GM19193 (cell line): Measurements from ENCODE around the gene MGMT.

Experiments used
- POLR2A ChIP-seq: IDR thresholded peaks from 4 replicates; pipeline ENCODE4 v1.6.1; 2011; ENCODE audit not compliant: insufficient read depth, insufficient read length; ENCODE audit errors: extremely low read depth

MGMT gene

DNA sequence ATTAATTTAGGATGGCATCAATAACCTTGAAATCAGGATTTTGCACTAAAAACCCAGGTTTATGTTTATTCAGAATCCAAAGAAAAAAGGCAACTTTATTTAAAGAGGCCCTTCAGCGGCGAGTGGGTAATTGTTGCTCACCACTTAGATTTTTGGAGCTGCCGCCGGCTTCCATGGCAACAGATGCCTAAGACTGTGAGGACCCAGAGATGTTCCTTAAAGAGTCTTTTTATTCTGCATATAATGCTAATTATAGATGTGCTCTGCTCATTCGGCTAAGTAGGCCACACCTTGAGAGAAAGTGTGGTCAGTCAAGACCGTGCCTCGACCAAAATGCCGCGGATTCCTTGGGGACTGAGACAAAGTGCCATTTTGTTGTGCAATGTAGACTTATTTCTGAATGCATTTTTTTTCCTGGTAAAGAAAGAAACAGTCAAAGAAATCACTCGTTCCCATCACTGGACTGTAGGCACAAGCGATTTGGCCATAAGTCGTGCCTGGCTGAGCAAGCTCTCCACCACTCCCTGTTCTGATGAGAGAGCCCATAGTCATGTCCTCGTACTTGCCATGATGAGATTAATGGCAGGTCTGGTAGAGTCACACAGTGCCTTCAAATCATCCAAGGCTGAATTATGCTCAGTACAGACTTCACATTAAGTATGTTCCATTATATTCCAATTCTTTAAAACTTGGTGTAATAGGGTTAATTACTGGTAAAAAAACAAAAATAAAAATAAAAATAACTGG, 21.4 kb upstream of the MGMT start:
- no peak for TF ChIP-seq POLR2A

DNA sequence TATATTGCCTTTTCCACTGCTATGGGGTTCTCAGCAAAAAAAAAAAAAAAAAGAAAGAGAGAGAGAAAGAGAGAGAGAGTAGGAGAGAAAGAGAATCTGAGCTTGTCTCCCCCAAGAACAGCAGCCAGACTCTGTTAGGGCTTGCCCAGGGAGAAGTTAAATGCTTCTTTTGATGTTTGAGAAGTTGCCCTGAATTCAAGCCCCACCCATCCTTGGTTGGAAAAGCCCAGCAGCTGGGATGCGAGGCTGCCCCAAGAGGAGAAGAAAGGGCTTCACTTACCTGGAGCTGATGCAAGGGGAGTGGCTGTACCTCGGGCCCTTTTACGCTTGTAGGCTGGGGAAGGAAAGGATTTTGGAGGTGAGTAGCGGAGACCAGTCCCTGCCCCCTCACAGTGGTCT, 20.9 kb upstream of the MGMT start:
- TF ChIP-seq POLR2A = no peak

DNA sequence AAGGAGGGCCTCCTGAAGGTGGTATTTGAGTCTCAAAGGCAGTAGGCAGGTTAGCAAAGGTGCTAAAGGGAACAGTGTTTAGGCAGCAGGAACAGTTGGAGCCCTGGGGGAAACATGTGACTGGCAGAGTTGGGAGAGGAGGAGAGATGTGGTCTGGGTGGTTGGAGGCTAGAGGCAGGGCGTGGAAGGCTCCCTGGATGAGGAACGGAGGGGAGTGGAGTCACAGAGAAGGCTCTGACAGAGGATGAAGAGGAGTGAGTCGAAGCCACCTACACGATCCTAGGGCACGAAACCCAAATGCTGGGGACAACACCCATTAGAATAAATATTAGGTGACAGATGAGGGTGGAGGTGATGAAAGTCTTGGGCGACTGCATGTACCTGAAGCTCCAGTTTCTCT, 19.6 kb upstream of the MGMT start:
- no peak for TF ChIP-seq POLR2A

DNA sequence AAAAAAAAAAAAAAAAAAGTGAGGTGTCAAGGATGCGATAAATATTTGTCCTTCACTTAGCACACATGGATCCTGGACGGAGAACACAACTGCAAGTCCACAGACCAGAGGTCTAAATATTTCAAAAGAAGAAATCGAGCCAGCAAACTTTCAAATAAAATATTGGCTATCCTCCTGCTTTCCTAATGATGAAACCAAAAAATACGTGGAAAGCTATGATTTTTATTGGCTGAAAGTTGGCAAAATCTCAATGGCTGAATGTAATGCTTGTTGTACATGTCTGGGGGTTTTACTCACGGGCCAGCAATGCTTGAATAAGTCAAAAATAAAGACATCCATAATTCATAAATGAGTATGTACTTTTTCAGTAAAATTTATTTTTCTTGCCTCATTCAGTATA, 19.0 kb upstream of the MGMT start:
- TF ChIP-seq POLR2A = no peak

DNA sequence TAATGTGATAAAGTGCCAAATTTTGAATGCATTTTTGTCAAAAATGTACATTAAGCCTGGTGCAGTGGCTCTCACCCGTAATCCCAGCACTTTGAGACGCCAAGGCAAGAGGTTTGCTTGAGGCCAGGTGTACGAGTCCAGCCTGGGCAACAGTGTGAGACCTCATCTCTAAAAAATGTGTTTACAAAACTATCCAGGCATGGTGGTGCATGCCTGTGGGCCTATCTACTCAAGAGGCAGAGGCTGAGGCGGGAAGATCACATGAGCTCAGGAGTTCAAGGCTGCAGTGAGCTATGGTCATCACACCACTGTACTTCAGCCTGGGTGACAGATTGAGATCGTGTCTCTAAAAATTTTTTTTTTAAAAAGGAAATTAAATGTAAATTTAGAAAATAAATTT, 18.5 kb upstream of the MGMT start:
- TF ChIP-seq POLR2A = no peak

DNA sequence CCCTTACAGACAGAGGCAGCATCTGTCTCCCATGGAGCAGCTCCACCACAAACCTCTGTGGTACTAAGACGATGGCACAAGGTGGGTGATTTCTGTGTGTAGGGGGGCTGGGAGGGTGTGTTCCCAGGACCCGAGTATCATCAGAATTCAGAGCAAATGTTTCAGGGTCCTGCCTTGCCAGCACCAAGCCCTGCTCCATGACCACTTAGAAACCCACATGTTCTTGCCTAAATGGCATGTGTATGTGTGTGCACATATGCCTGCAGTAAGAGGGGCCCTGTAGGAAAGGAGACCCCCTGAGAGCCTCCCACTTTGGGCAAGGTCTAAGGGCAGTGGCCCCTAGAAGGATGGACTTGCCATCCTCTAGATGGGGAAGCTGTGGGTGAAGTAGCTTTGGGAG, 17.1 kb upstream of the MGMT start:
- no peak for TF ChIP-seq POLR2A

DNA sequence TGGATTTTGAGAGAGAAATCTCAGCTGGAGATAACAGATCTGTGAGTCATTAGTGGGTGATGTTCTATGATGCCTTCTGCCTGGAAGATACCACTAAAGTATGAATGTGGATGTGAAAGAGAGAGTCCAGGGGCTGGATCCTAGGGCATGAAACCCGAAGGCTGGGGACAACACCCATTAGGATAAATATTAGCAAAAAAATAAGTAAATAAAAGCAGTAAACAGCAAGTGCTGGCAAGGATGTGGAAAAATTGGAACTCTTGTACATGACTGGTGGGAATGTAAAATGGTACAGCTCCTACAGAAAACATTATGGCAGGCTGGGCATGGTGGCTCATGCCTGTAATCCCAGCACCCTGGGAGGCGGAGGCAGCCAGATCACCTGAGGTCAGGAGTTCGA, 16.6 kb upstream of the MGMT start:
- no peak for TF ChIP-seq POLR2A

DNA sequence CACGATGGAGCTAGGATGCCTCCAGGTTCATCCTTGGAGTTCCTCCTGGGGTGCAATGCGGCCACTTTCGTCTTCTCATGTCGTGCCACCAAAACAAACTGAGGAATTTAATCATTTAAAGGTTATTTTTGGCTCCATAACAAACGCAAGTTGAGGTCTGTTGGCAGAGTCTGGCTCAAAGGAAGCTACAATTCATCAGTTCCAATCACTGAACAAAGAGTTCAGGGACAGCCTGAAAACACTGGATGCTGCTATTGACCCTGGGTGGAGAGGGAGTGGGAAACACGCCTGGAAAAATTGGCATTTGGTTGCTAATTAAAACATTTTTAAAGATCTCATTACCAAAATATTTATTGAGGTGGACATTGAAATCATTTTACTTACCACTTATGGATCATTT, 11.4 kb upstream of the MGMT start:
- TF ChIP-seq POLR2A = no peak

DNA sequence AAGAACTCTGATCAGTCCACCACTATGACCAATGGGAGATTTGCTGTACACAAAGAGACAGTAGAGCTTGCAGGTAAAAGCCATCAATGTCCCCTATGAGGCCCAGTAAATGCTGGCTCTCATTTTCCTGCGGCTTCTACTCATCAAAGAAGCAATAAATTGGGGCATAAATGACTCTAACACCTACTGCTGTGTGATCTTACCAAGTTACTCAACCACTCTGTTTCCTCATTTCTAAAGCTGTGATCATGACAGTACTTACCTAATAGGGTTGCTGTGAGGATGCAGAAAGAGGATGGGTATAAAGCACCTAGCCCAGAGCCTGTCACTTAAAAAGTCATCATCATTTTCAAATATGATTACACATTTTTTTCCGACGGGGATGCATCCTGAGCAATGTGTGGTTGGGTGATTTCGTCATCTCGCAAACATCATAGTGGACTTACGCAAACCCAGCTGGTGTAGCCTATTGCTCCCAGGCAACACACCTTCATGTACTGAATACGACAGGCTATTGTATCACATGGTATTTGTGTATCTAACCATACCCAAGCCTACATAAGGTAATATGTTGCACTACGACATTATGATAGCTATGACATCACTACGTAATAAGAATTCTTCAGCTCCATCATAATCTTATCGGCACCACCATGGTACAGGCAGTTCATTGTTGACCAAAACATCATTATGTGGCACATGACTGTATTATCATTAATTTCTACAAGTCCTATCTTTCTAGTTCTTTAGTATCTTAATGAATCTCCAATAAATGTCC, 7.1 kb upstream of the MGMT start:
- no peak for TF ChIP-seq POLR2A

DNA sequence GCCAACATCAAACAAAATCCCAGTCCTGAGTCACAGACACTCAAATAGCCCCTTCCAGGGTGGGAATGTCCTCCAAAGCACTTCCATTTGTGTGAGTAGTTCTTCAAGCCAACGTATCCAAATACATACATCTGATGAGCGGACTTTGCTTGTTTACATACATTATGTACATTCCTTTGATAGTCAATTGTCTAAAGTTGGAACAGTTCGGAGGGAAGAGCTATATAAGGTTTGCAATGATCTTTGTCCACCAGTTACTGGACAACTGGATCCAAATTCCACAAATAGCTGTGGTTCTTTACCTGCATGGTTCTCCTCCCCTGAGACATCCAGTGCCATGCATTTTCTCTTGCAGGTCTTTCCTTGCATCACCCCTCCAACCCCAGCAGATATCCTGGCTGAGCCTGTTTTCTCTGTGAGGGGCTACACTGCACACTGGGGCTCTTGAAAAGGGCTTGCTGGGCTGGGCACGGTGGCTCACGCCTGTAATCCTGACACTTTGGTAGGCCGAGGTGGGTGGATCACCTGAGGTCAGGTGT, 4.7 kb upstream of the MGMT start:
- no peak for TF ChIP-seq POLR2A

DNA sequence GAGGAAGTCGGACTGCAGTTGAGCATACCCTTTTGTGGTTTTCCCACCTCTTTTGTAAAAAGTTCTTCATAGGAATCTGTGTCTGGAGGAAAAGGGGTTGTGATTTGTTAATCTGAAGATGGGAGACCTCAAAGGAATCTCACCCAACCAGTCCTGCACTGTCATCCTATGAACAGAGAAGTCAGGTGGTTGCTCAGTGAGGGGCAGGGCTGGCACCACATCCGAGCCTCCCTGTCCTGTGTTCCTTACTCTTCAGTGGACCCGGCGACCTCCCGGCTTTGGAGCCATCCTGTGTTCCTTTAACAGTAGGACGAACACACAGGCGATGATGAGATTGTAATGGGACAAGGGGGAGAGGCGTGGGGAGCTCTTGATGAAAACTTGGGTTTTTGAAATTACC, 2.8 kb upstream of the MGMT start:
- TF ChIP-seq POLR2A = no peak

DNA sequence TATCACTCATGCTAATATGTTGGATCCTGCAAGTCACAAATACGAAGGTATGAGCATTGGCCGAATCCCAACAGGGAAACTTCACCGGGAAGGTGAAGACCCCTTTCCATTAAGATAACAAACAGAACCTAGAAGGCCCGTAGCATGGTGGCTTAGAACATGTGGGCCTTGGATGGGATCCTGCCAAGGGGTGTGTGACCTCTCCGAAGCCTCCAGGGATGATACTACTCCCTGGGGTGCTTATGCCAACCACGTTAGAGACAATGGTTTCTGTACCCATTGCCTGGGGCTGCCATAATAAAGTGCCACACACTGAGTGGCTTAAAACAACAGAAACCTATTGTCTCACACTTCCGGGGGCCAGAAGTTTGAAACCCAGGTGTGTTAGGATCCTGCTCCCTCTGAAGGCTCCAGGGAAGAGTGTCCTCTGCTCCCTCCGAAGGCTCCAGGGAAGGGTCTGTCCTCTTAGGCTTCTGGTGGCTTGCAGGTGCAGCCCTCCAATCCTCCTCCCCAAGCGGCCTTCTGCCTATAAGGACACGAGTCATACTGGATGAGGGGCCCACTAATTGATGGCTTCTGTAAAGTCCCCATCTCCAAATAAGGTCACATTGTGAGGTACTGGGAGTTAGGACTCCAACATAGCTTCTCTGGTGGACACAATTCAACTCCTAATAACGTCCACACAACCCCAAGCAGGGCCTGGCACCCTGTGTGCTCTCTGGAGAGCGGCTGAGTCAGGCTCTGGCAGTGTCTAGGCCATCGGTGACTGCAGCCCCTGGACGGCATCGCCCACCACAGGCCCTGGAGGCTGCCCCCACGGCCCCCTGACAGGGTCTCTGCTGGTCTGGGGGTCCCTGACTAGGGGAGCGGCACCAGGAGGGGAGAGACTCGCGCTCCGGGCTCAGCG, 992 bp upstream of the MGMT start:
- TF ChIP-seq POLR2A = no peak

DNA sequence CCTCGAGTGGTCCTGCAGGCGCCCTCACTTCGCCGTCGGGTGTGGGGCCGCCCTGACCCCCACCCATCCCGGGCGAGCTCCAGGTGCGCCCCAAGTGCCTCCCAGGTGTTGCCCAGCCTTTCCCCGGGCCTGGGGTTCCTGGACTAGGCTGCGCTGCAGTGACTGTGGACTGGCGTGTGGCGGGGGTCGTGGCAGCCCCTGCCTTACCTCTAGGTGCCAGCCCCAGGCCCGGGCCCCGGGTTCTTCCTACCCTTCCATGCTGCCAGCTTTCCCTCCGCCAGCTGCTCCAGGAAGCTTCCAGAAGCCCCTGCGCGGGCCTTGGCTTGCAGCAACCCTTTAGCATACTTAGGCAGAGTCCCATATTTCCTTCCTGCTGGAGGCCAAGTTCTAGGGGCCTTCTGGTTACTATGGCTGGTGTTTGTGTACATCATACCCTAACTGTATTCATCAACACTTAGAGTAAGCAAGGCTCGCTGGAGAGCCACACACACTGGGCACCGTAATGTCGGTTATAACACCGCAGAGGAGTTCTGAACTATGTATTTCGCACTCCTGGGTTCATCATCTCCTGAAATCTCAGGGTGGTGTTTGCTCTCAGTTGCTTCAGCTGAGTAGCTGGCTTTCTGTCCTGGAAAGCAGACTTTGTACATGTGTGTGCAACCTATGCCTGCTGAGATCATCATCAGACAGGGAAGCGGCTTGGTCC, 471 bp downstream of the MGMT start:
- no peak for TF ChIP-seq POLR2A

DNA sequence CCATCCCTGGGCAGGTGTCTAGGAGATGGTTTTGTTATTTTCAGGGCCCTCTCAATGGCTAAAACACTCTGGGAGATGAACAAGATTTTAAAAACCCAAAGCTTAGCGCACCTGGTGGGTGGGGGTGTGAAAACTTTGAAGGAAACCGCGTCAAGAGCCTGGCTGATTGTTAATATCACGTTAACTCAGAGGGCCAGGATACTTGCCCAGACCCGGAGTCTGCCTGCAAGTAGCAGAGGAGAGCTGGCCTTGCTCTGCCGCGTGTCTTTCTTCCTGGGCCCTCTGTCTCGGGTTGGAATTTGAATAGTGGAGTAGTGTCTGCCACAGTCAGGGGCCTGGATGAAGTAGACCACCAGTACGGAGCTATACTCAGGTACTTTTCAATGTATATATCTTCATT, 1.1 kb downstream of the MGMT start:
- TF ChIP-seq POLR2A = no peak
